ENCODE results near the gene CNTNAP4.

DNA sequence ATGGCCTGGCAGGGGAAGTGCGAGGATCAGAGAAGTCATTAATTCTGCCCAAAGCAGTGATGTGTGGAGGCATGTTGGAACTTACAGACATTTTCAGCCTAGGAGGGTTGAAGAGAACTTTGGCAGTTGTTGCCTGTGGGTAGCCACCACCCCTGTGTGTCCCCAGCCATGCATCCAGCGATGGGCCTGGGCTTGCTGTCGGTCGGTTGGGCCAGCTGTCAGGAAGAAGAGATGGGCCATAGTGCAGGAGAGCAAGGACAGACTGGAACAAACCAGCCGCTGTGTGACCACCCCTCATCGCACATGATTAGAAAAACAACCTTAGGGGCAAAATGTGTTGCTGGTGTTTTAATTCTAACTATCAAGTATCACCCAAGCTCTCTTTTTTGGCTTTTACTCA, 173.7 kb downstream of the CNTNAP4 start:
- TF ChIP-seq, protein P1, sequence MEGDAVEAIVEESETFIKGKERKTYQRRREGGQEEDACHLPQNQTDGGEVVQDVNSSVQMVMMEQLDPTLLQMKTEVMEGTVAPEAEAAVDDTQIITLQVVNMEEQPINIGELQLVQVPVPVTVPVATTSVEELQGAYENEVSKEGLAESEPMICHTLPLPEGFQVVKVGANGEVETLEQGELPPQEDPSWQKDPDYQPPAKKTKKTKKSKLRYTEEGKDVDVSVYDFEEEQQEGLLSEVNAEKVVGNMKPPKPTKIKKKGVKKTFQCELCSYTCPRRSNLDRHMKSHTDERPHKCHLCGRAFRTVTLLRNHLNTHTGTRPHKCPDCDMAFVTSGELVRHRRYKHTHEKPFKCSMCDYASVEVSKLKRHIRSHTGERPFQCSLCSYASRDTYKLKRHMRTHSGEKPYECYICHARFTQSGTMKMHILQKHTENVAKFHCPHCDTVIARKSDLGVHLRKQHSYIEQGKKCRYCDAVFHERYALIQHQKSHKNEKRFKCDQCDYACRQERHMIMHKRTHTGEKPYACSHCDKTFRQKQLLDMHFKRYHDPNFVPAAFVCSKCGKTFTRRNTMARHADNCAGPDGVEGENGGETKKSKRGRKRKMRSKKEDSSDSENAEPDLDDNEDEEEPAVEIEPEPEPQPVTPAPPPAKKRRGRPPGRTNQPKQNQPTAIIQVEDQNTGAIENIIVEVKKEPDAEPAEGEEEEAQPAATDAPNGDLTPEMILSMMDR (IDR thresholded peaks at IDR 0.05) = no peak
- TF ChIP-seq POLR2AphosphoS5 (IDR thresholded peaks at IDR 0.05) (no peak), POLR2A (IDR thresholded peaks at IDR 0.05) (no peak), EP300 (IDR thresholded peaks at IDR 0.05; ENCODE audit: low read depth) (no peak)
